Cardiac muscle cell (in vitro differentiated cells and primary cell): ENCODE measurements around the gene BTN2A1. TPM values are rescaled to one million over a fixed set of nuclear protein-coding genes. Genes with fewer than 3 reads are reported as not detected.
"Not testable (repeated sequence)": the region's sequence is repeated elsewhere in the genome, so short reads cannot be mapped to it uniquely, and the experiment has no call there.

Experiments used
- DNase-seq, 2 donors: peaks; one replicate each; pipeline versions ENCODE4 v3.0.0 to v3.0.0-alpha.2; 2010 to 2017; ENCODE audit warnings: low read depth in 1 of 2, low spot score in 1 of 2
- H3K27ac ChIP-seq: fragments of 200-600 bp; sonication (generic); 2 replicates; pipeline ENCODE4 v1.5.1; 2016
- H3K27me3 ChIP-seq: fragments of 200-600 bp; sonication (generic); 2 replicates; pipeline ENCODE4 v1.6.0; 2016; ENCODE audit warnings: control low read depth
- H3K36me3 ChIP-seq: fragments of 200-600 bp; sonication (generic); 2 replicates; pipeline ENCODE4 v1.5.1; 2016; ENCODE audit warnings: control low read depth
- H3K4me1 ChIP-seq: fragments of 200-600 bp; sonication (generic); 2 replicates; pipeline ENCODE4 v1.8.1; 2017; ENCODE audit warnings: low read depth, mild to moderate bottlenecking, mixed run types
- H3K4me3 ChIP-seq: fragments of 200-600 bp; sonication (generic); 2 replicates; pipeline ENCODE4 v1.5.1; 2016; ENCODE audit warnings: mild to moderate bottlenecking
- H3K9me3 ChIP-seq: fragments of 200-600 bp; sonication (generic); 2 replicates; pipeline ENCODE4 v1.5.1; 2017; ENCODE audit warnings: low read depth, mild to moderate bottlenecking, control low read depth
- CTCF ChIP-seq: IDR thresholded peaks from 2 replicates; pipeline ENCODE4 v1.5.1; 2012; ENCODE audit warnings: low read depth, mild to moderate bottlenecking, low read length
- polyA plus RNA-seq: library from polyadenylated mRNA; unstranded; fragments of >200 nt; fragmentation: Nextera tagmentation; extraction: Ambion mirVana; gene quantifications from 2 replicates; pipeline ENCODE4 v1.2.1, GENCODE V29; 2016
- total RNA-seq: library from RNA; depleted of rRNA; stranded (reverse); fragments of >200 nt; gene quantifications from 2 replicates; pipeline ENCODE4 v1.2.3, GENCODE V29; 2016

The BTN2A1 gene
- total and polyA plus RNA-seq, 2 experiments from 2014 or later = 18.9 to 27.2 TPM

- no peak for TF ChIP-seq CTCF
- peaks cover 5% of the 10 kb centered on the region for H3K4me1 ChIP-seq
- H3K36me3 ChIP-seq = peaks cover 5% of the 10 kb centered on the region
- H3K9me3 ChIP-seq = no peaks in the 10 kb centered on the region
- no peaks in the 10 kb centered on the region for H3K27me3 ChIP-seq
- peak in 1 of 2 donors; percentile 48 for DNase-seq
- H3K27ac ChIP-seq = peak overlapping the region; percentile 93
- H3K4me3 ChIP-seq = peak overlapping the region; percentile 76
These were observed 420 bp upstream of the BTN2A1 start for GRCh38 chr6:26457264-26457805.

- DNase-seq = no peak
- Histone ChIP-seq H3K9me3 (no peaks in the 10 kb centered on the region), H3K4me1 (peaks cover 5% of the 10 kb centered on the region), H3K36me3 (peaks cover 8% of the 10 kb centered on the region), H3K4me3 (no peak overlapping the region), H3K27ac (no peak overlapping the region), H3K27me3 (no peaks in the 10 kb centered on the region)
- no peak for TF ChIP-seq CTCF
These were observed 1.5 kb downstream of the BTN2A1 start for GRCh38 chr6:26459023-26459810.

- not testable (repeated sequence) for DNase-seq, H3K9me3 ChIP-seq, H3K27me3 ChIP-seq, H3K27ac ChIP-seq, H3K4me1 ChIP-seq, H3K4me3 ChIP-seq
- H3K36me3 ChIP-seq = peaks cover 25% of the 10 kb centered on the region
These were observed 3.6 kb downstream of the BTN2A1 start for GRCh38 chr6:26461353-26461752.

GRCh38 chr6:26464014-26464413, 6.3 kb downstream of the BTN2A1 start:
- no peaks in the 10 kb centered on the region for H3K27me3 ChIP-seq
- H3K36me3 ChIP-seq = peaks cover 38% of the 10 kb centered on the region
- no peak for TF ChIP-seq CTCF
- no peaks in the 10 kb centered on the region for H3K9me3 ChIP-seq
- no peak for DNase-seq
- H3K4me1 ChIP-seq = no peaks in the 10 kb centered on the region
- H3K4me3 ChIP-seq = no peak overlapping the region
- no peak overlapping the region for H3K27ac ChIP-seq

- H3K4me1 ChIP-seq = no peaks in the 10 kb centered on the region
- no peaks in the 10 kb centered on the region for H3K9me3 ChIP-seq
- no peak for TF ChIP-seq CTCF
- DNase-seq = no peak
- H3K36me3 ChIP-seq = peaks cover 42% of the 10 kb centered on the region
- H3K4me3 ChIP-seq = no peak overlapping the region
- H3K27ac ChIP-seq = no peak overlapping the region
- H3K27me3 ChIP-seq = no peaks in the 10 kb centered on the region
These were observed 6.8 kb downstream of the BTN2A1 start for GRCh38 chr6:26464416-26465131.

GRCh38 chr6:26465776-26466175, 8.0 kb downstream of the BTN2A1 start:
- no peak overlapping the region for H3K27ac ChIP-seq
- no peak for TF ChIP-seq CTCF
- peaks cover 39% of the 10 kb centered on the region for H3K36me3 ChIP-seq
- H3K9me3 ChIP-seq = no peaks in the 10 kb centered on the region
- no peak for DNase-seq
- no peaks in the 10 kb centered on the region for H3K4me1 ChIP-seq
- H3K27me3 ChIP-seq = no peaks in the 10 kb centered on the region
- no peak overlapping the region for H3K4me3 ChIP-seq
